SK-N-DZ (cell line): ENCODE results near the gene TRAPPC11.

Experiments used
- DNase-seq: peaks from one replicate; pipeline ENCODE4 v3.0.0-alpha.2; 2015; ENCODE audit warnings: low spot score
- small RNA-seq, 2 experiments: library from RNA; depleted of rRNA; stranded (forward); fragments of <200 nt; gene quantifications; one replicate each; pipeline ENCODE3, GENCODE V24; 2014

TRAPPC11 gene

DNA sequence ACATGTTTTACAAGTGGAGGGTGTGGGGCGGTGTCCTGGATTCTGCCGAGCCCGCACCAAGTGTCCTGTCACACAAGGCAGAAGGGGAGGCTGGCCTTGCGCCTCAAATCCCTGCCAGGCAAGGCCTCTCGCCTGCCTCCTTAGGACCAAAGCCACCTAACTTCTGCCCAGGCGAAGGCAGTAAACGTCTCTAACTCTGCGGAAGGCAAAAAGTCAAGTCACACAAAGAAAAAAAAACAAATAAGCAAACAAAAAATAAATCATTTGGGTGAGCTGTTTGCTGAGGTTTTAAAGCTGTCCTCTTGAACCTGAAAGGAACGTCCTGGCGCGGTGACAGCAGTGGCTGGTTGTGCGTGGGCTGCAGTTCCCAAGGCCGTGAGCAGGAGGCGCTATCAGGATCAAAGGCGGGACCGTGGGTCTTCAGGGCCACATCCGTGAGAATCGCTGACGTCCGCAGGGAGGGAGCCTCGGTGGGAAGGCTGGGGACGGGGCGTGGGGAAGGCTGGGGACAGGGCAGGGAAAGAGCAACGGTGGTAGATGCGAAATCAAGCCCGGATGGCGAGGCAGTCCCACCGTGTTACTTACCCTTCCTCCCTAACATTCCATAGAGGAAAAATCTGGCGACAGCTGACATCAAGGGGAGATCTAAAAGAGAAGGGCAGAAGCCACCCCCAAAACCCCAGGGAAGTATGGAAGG, 99.1 kb downstream of the TRAPPC11 start:
- no peak for DNase-seq

DNA sequence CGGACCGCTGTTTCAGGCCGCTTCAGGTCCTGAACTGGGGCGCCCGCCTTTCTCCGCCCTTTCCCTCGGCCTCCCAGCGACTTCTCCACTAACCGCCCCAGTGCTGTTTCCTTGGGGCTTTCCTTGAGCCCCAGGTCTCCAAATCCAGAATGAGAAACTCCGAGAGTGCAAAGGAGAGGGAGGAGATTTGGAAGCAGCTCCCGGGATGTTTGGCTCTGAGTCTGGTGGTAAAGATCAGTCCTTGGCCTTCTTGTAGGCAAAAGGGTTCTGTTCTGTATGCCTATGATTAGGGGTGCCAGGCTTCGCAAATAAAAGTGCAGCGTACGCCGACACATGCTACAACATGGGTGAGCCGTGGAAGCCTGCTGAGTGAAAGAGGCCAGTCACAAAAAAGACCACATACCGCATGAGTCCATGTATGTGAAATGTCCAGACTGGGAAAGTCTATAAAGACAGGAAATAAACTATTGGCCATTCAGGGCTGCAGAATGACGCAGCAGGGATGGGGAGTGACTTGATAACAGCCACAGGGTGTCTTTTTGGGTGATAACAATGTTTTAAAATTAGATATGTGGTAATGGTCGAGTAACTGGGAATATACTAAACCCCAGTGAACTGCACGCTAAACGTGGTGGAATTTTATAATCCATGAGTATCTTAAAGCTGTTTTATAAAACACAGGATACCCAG, 99.8 kb downstream of the TRAPPC11 start:
- DNase-seq = no peak

DNA sequence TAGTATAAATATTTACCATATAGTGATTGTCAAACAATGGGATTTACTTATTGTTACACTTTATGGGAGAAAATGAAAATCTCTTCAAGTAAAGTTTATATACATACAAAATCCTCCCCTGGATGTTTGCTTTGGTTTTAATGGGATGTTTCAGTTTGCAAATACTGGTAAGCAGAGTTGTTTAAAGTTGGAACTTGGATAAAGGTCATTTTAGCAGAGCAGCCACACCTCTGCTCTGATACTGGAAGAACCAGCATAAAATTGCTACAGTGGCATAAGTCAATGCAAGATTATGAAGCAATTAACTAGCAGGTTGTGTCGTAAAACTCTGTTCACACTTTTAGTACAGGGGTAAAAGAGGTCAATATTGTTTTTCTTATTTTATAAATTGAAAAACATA, 101.2 kb downstream of the TRAPPC11 start:
- DNase-seq = no peak

Small RNAs within 50 kb of the gene (small RNA-seq; reads per million reads assigned to genes)
- gene RNU6-1053P = 0 reads per million in 2 experiments
- 0 reads per million in 2 experiments for gene RNU6-335P
- gene RNU6-479P = 0 reads per million in 2 experiments
